SK-N-SH treated with all-trans-retinoic acid at 6 μM for 48 hours (cell line): ENCODE data around the gene CCDC137.

Source experiments
- ATAC-seq: fragments of 200-7000 bp; cut with Tn5 transposase; 3 replicates; pipeline ENCODE4 v1.9.1; 2020; ENCODE audit warnings: mild to moderate bottlenecking, moderate library complexity
- ARNTL ChIP-seq: fragments of 450-650 bp; formaldehyde crosslinking; IDR thresholded peaks from 2 replicates; pipeline ENCODE4 v1.5.0; 2020; ENCODE audit warnings: low read depth, mild to moderate bottlenecking, moderate library complexity, borderline replicate concordance
- BACH2 ChIP-seq: fragments of 250-450 bp; sonication (Bioruptor Pico); IDR thresholded peaks from 2 replicates; pipeline ENCODE4 v1.9.0; 2021; ENCODE audit warnings: mild to moderate bottlenecking, borderline replicate concordance
- CREB5 ChIP-seq: fragments of 250-450 bp; sonication (Bioruptor Pico); IDR thresholded peaks from 2 replicates; pipeline ENCODE4 v1.5.1; 2020; ENCODE audit warnings: low read depth, mild to moderate bottlenecking, moderate library complexity
- CSDC2 ChIP-seq: fragments of 250-450 bp; sonication (Bioruptor Pico); IDR thresholded peaks from 2 replicates; pipeline ENCODE4 v1.5.0; 2020; ENCODE audit warnings: mild to moderate bottlenecking, moderate library complexity
- CSRNP3 ChIP-seq: fragments of 250-450 bp; sonication (Bioruptor Pico); IDR thresholded peaks from 2 replicates; pipeline ENCODE4 v1.5.1; 2021; ENCODE audit warnings: mild to moderate bottlenecking, moderate library complexity
- ESRRG ChIP-seq: fragments of 250-450 bp; sonication (Bioruptor Pico); IDR thresholded peaks from 2 replicates; pipeline ENCODE4 v1.6.1; 2021; ENCODE audit warnings: mild to moderate bottlenecking
- GLIS3 ChIP-seq: fragments of 250-450 bp; sonication (Bioruptor Pico); IDR thresholded peaks from 2 replicates; pipeline ENCODE4 v1.5.0; 2020; ENCODE audit warnings: mild to moderate bottlenecking, moderate library complexity
- ISL1 ChIP-seq: fragments of 250-450 bp; sonication (Bioruptor Pico); IDR thresholded peaks from 2 replicates; pipeline ENCODE4 v2.1.2; 2022; ENCODE audit warnings: mild to moderate bottlenecking, moderate library complexity
- OSR1 ChIP-seq: fragments of 250-450 bp; sonication (Bioruptor Pico); IDR thresholded peaks from 2 replicates; pipeline ENCODE4 v1.8.0; 2022; ENCODE audit warnings: moderate library complexity, mild to moderate bottlenecking, inconsistent platforms
- PATZ1 ChIP-seq: fragments of 250-450 bp; sonication (Bioruptor Pico); IDR thresholded peaks from 2 replicates; pipeline ENCODE4 v1.8.0; 2020; ENCODE audit warnings: mild to moderate bottlenecking, moderate library complexity, borderline replicate concordance
- POU6F1 ChIP-seq: fragments of 250-450 bp; sonication (Bioruptor Pico); IDR thresholded peaks from 2 replicates; pipeline ENCODE4 v1.8.0; 2021; ENCODE audit warnings: low read depth, mild to moderate bottlenecking, moderate library complexity, borderline replicate concordance
- RARB ChIP-seq: fragments of 250-450 bp; sonication (Bioruptor Pico); IDR thresholded peaks from 2 replicates; pipeline ENCODE4 v1.8.0; 2021; ENCODE audit warnings: mild to moderate bottlenecking, moderate library complexity
- SNAI2 ChIP-seq: fragments of 250-450 bp; sonication (Bioruptor Pico); IDR thresholded peaks from 2 replicates; pipeline ENCODE4 v1.5.0; 2020; ENCODE audit warnings: mild to moderate bottlenecking, moderate library complexity
- TCF4 ChIP-seq: fragments of 250-450 bp; sonication (Bioruptor Pico); IDR thresholded peaks from 2 replicates; pipeline ENCODE4 v1.8.0; 2021; ENCODE audit warnings: mild to moderate bottlenecking, moderate library complexity, borderline replicate concordance
- TOX ChIP-seq: fragments of 250-450 bp; sonication (Bioruptor Pico); IDR thresholded peaks from 2 replicates; pipeline ENCODE4 v1.8.0; 2021; ENCODE audit warnings: mild to moderate bottlenecking, moderate library complexity, borderline replicate concordance
- TSHZ2 ChIP-seq: fragments of 250-450 bp; sonication (Bioruptor Pico); IDR thresholded peaks from 2 replicates; pipeline ENCODE4 v1.5.0; 2020; ENCODE audit warnings: mild to moderate bottlenecking, moderate library complexity
- ZC3H10 ChIP-seq: fragments of 250-450 bp; sonication (Bioruptor Pico); IDR thresholded peaks from 2 replicates; pipeline ENCODE4 v1.5.1; 2021; ENCODE audit warnings: mild to moderate bottlenecking, moderate library complexity
- ZFP3 ChIP-seq: fragments of 250-450 bp; sonication (Bioruptor Pico); IDR thresholded peaks from 2 replicates; pipeline ENCODE4 v1.5.0; 2020; ENCODE audit warnings: mild to moderate bottlenecking, moderate library complexity
- ZNF565 ChIP-seq: fragments of 450-650 bp; formaldehyde crosslinking; conservative IDR thresholded peaks from 2 replicates; pipeline ENCODE4 v1.5.0; 2020; ENCODE audit warnings: low read depth, mild to moderate bottlenecking, moderate library complexity
- ZNF70 ChIP-seq: fragments of 450-650 bp; formaldehyde crosslinking; IDR thresholded peaks from 2 replicates; pipeline ENCODE4 v1.5.0; 2020; ENCODE audit warnings: mild to moderate bottlenecking, moderate library complexity
- ZNF8 ChIP-seq: fragments of 450-650 bp; formaldehyde crosslinking; IDR thresholded peaks from 2 replicates; pipeline ENCODE4 v1.5.0; 2020; ENCODE audit warnings: mild to moderate bottlenecking, moderate library complexity

The CCDC137 gene

GRCh38 chr17:81690066-81690465 is 23.5 kb downstream of the CCDC137 start (continued):
- no peak for TF ChIP-seq CSRNP3 (CRISPR knock-in tag)
- no peak for TF ChIP-seq ARNTL (CRISPR knock-in tag)
- TF ChIP-seq, all 23 proteins: peak for 0

- TF ChIP-seq ZC3H10 (no peak), TSHZ2 (no peak), POU6F1 (CRISPR knock-in tag) (no peak), ZFP3 (CRISPR knock-in tag) (no peak), OSR1 (no peak), ZNF565 (CRISPR knock-in tag) (no peak), ZNF8 (CRISPR knock-in tag) (no peak)
- TF ChIP-seq, all 23 proteins: peak for 0
- no peak for ATAC-seq
These were observed 24.0 kb downstream of the CCDC137 start for GRCh38 chr17:81690549-81690948.

GRCh38 chr17:81691196-81691595 is 24.7 kb downstream of the CCDC137 start:
- ATAC-seq = no peak
- TF ChIP-seq ZC3H10 (no peak), CREB5 (CRISPR knock-in tag) (no peak), CSDC2 (CRISPR knock-in tag) (no peak), ZNF8 (CRISPR knock-in tag) (no peak), ZNF70 (CRISPR knock-in tag) (no peak), RARB (CRISPR knock-in tag) (no peak), ISL1 (CRISPR knock-in tag) (no peak), SNAI2 (CRISPR knock-in tag) (no peak), GLIS3 (no peak), ESRRG (CRISPR knock-in tag) (no peak), CSRNP3 (CRISPR knock-in tag) (no peak), BACH2 (no peak), ZFP3 (CRISPR knock-in tag) (no peak), TOX (CRISPR knock-in tag) (no peak), TCF4 (CRISPR knock-in tag) (no peak), ARNTL (CRISPR knock-in tag) (no peak)
- TF ChIP-seq, all 23 proteins: peak for 0

- ATAC-seq = no peak
- no peak for TF ChIP-seq PATZ1 (CRISPR knock-in tag)
- no peak for TF ChIP-seq RARB (CRISPR knock-in tag)
- TF ChIP-seq TSHZ2 = no peak
- TF ChIP-seq ZNF70 (CRISPR knock-in tag) = no peak
- TF ChIP-seq ESRRG (CRISPR knock-in tag) = no peak
- no peak for TF ChIP-seq SNAI2 (CRISPR knock-in tag)
- TF ChIP-seq TOX (CRISPR knock-in tag) = no peak
- TF ChIP-seq ISL1 (CRISPR knock-in tag) = no peak
- no peak for TF ChIP-seq CSRNP3 (CRISPR knock-in tag)
- no peak for TF ChIP-seq TCF4 (CRISPR knock-in tag)
These were observed 25.1 kb downstream of the CCDC137 start for GRCh38 chr17:81691608-81692007.
